Activated naive CD8-positive, alpha-beta T cell (primary cell): ENCODE data around the gene GNL3.
"Not testable (repeated sequence)": the region's sequence is repeated elsewhere in the genome, so short reads cannot be mapped to it uniquely, and the experiment has no call there.

Experiments used
- H3K27ac Mint-ChIP-seq: one replicate; pipeline ENCODE4 v1.8.0; 2021; ENCODE audit warnings: mixed read lengths
- H3K27me3 Mint-ChIP-seq: one replicate; pipeline ENCODE4 v1.8.0; 2021; ENCODE audit warnings: mixed read lengths
- H3K36me3 Mint-ChIP-seq: one replicate; pipeline ENCODE4 v1.8.0; 2021; ENCODE audit warnings: mixed read lengths
- H3K4me1 Mint-ChIP-seq: one replicate; pipeline ENCODE4 v1.8.0; 2021; ENCODE audit warnings: low read depth, mixed read lengths
- H3K4me3 Mint-ChIP-seq: one replicate; pipeline ENCODE4 v1.8.0; 2021; ENCODE audit warnings: mild to moderate bottlenecking, mixed read lengths
- H3K9me3 Mint-ChIP-seq: one replicate; pipeline ENCODE4 v1.8.0; 2021; ENCODE audit warnings: low read depth, mixed read lengths

Gene GNL3

GRCh38 chr3:52685709-52686691 lies at the start of gene GNL3, which contains the start of gene PBRM1:
GNL3 (plus strand) TSS chr3:52686032; CDS start chr3:52686093, 61 bp downstream.
PBRM1 (minus strand) TSS chr3:52685913.
- peaks cover 23% of the 10 kb centered on the region for H3K36me3 Mint-ChIP-seq
- H3K27ac Mint-ChIP-seq, result peak within 1 kb of the TSS; percentile 99
- H3K4me3 Mint-ChIP-seq, result peak within 1 kb of the TSS; percentile 99
- H3K4me1 Mint-ChIP-seq, result peaks cover 73% of the 10 kb centered on the region
- no peaks in the 10 kb centered on the region for H3K9me3 Mint-ChIP-seq
- H3K27me3 Mint-ChIP-seq, result no peaks in the 10 kb centered on the region

- H3K27me3 Mint-ChIP-seq, result no peaks in the 10 kb centered on the region
- H3K9me3 Mint-ChIP-seq, result no peaks in the 10 kb centered on the region
- H3K36me3 Mint-ChIP-seq, result peaks cover 11% of the 10 kb centered on the region
- H3K4me1 Mint-ChIP-seq, result no peaks in the 10 kb centered on the region
- no peak overlapping the region for H3K27ac Mint-ChIP-seq
- no peak overlapping the region for H3K4me3 Mint-ChIP-seq
Measured at GRCh38 chr3:52636673-52637072, 49.2 kb upstream of the GNL3 start.

- Mint-ChIP-seq H3K36me3 (peaks cover 10% of the 10 kb centered on the region), H3K4me3 (no peak overlapping the region), H3K27ac (no peak overlapping the region), H3K27me3 (no peaks in the 10 kb centered on the region), H3K9me3 (no peaks in the 10 kb centered on the region), H3K4me1 (no peaks in the 10 kb centered on the region)
Measured at GRCh38 chr3:52645549-52645948, 40.3 kb upstream of the GNL3 start.

GRCh38 chr3:52649461-52650210 lies 36.2 kb upstream of the GNL3 start:
- H3K27me3 Mint-ChIP-seq, result no peaks in the 10 kb centered on the region
- H3K4me1 Mint-ChIP-seq, result no peaks in the 10 kb centered on the region
- H3K9me3 Mint-ChIP-seq, result no peaks in the 10 kb centered on the region
- H3K4me3 Mint-ChIP-seq, result no peak overlapping the region
- H3K36me3 Mint-ChIP-seq, result peaks cover 17% of the 10 kb centered on the region
- no peak overlapping the region for H3K27ac Mint-ChIP-seq

- peak overlapping the region; percentile 19 for H3K27ac Mint-ChIP-seq
- no peaks in the 10 kb centered on the region for H3K27me3 Mint-ChIP-seq
- H3K36me3 Mint-ChIP-seq, result peaks cover 15% of the 10 kb centered on the region
- H3K9me3 Mint-ChIP-seq, result no peaks in the 10 kb centered on the region
- no peaks in the 10 kb centered on the region for H3K4me1 Mint-ChIP-seq
- H3K4me3 Mint-ChIP-seq, result no peak overlapping the region
Measured at GRCh38 chr3:52650439-52650838, 35.4 kb upstream of the GNL3 start.

- no peaks in the 10 kb centered on the region for H3K27me3 Mint-ChIP-seq
Measured at GRCh38 chr3:52651592-52651991, 34.2 kb upstream of the GNL3 start.

GRCh38 chr3:52655895-52656294 lies 29.9 kb upstream of the GNL3 start:
- Mint-ChIP-seq H3K9me3 (no peaks in the 10 kb centered on the region), H3K4me3 (no peak overlapping the region), H3K36me3 (peaks cover 12% of the 10 kb centered on the region), H3K4me1 (peaks cover 2% of the 10 kb centered on the region), H3K27me3 (no peaks in the 10 kb centered on the region), H3K27ac (peak overlapping the region; percentile 48)

More at GRCh38 chr3:52651592-52651991, 34.2 kb upstream of the GNL3 start:
- Mint-ChIP-seq H3K4me1 (peaks cover 2% of the 10 kb centered on the region), H3K4me3 (no peak overlapping the region), H3K27ac (no peak overlapping the region), H3K36me3 (peaks cover 17% of the 10 kb centered on the region), H3K9me3 (no peaks in the 10 kb centered on the region)

GRCh38 chr3:52660046-52660445 lies 25.8 kb upstream of the GNL3 start:
- H3K9me3 Mint-ChIP-seq, result no peaks in the 10 kb centered on the region
- no peak overlapping the region for H3K4me3 Mint-ChIP-seq
- peaks cover 2% of the 10 kb centered on the region for H3K4me1 Mint-ChIP-seq
- H3K27ac Mint-ChIP-seq, result no peak overlapping the region
- H3K36me3 Mint-ChIP-seq, result peaks cover 23% of the 10 kb centered on the region
- no peaks in the 10 kb centered on the region for H3K27me3 Mint-ChIP-seq

- Mint-ChIP-seq H3K36me3 (peaks cover 21% of the 10 kb centered on the region), H3K27me3 (no peaks in the 10 kb centered on the region), H3K9me3 (no peaks in the 10 kb centered on the region), H3K4me3 (no peak overlapping the region), H3K4me1 (no peaks in the 10 kb centered on the region), H3K27ac (no peak overlapping the region)
Measured at GRCh38 chr3:52663098-52663497, 22.7 kb upstream of the GNL3 start.

- no peak overlapping the region for H3K4me3 Mint-ChIP-seq
- no peaks in the 10 kb centered on the region for H3K27me3 Mint-ChIP-seq
- peaks cover 28% of the 10 kb centered on the region for H3K4me1 Mint-ChIP-seq
- H3K36me3 Mint-ChIP-seq, result peaks cover 11% of the 10 kb centered on the region
- H3K27ac Mint-ChIP-seq, result peak overlapping the region; percentile 84
- H3K9me3 Mint-ChIP-seq, result no peaks in the 10 kb centered on the region
Measured at GRCh38 chr3:52670621-52671521, 15.0 kb upstream of the GNL3 start.

- peak overlapping the region; percentile 84 for H3K27ac Mint-ChIP-seq
- peaks cover 11% of the 10 kb centered on the region for H3K36me3 Mint-ChIP-seq
- H3K9me3 Mint-ChIP-seq, result no peaks in the 10 kb centered on the region
- H3K27me3 Mint-ChIP-seq, result no peaks in the 10 kb centered on the region
- H3K4me1 Mint-ChIP-seq, result peaks cover 28% of the 10 kb centered on the region
- H3K4me3 Mint-ChIP-seq, result no peak overlapping the region
Measured at GRCh38 chr3:52671676-52672075, 14.2 kb upstream of the GNL3 start.

GRCh38 chr3:52676201-52676600 lies 9.6 kb upstream of the GNL3 start:
- not testable (repeated sequence) for H3K9me3 Mint-ChIP-seq, H3K27ac Mint-ChIP-seq, H3K27me3 Mint-ChIP-seq, H3K4me3 Mint-ChIP-seq
- Mint-ChIP-seq H3K4me1 (peaks cover 21% of the 10 kb centered on the region), H3K36me3 (peaks cover 16% of the 10 kb centered on the region)

GRCh38 chr3:52678265-52679198 lies 7.3 kb upstream of the GNL3 start:
- peaks cover 26% of the 10 kb centered on the region for H3K4me1 Mint-ChIP-seq
- peaks cover 9% of the 10 kb centered on the region for H3K36me3 Mint-ChIP-seq
- H3K27ac Mint-ChIP-seq, result peak overlapping the region; percentile 69
- H3K9me3 Mint-ChIP-seq, result no peaks in the 10 kb centered on the region
- H3K4me3 Mint-ChIP-seq, result no peak overlapping the region
- no peaks in the 10 kb centered on the region for H3K27me3 Mint-ChIP-seq
